Left renal cortex interstitium (tissue), 4 donors: ENCODE measurements around the gene VIPR2. TPM values are rescaled to one million over a fixed set of nuclear protein-coding genes. Genes with fewer than 3 reads are reported as not detected.

Experiments
- DNase-seq, 4 donors: peaks; one replicate each; pipeline ENCODE4 v3.0.0-alpha.2; 2013; ENCODE audit warnings: low read depth in 4 of 4, low spot score in 2 of 4, missing footprints in 1 of 4
- polyA plus RNA-seq, 4 donors: library from polyadenylated mRNA; unstranded; fragments of 120-200 nt; gene quantifications; one replicate each; pipeline ENCODE4 v1.2.1, GENCODE V29; 2013; ENCODE audit not compliant: insufficient read length in 4 of 4

The VIPR2 gene
- polyA plus RNA-seq, 4 donors, result 2.5 to 3.8 (median 3.7) TPM

- DNase-seq, result no peak
Measured at GRCh38 chr7:159158888-159159405, 14.3 kb upstream of the VIPR2 start.

DNA sequence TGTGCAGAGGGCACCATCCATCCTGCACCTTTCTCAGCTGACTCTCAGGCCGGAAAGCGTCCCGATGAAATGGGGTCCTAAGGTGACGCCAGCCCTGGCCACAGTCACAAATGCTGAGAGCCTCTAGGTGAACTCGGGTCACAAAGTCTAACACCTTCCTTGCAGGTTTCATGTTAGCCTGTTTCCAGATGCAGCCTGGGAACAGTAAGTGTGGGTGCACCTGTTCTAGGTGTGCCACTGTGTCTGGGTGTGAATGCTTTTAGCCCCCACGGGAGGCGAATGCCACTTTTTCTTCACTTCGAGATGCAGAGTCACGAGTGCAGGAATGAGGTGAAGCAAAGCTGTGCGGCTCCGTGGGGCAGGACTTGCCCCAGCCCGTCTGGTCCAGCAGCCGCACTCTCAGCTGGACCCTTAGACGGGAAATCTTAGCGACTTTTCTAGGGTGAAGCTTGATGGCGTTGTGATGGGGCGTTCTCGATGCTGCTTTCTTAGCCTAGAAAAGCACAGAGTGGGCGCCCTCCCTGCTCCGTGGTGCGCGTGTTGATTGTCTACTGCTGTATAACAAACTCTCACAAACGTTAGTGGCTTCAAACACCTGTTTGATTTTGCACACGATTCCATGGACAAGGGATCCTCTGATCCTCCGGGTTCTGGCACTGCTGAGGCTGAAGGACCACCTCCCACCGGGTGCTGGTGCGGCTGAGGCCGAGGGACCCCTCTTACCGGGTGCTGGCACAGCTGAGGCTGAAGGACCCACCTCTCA lies 13.6 kb upstream of the VIPR2 start:
- DNase-seq, result no peak

DNA sequence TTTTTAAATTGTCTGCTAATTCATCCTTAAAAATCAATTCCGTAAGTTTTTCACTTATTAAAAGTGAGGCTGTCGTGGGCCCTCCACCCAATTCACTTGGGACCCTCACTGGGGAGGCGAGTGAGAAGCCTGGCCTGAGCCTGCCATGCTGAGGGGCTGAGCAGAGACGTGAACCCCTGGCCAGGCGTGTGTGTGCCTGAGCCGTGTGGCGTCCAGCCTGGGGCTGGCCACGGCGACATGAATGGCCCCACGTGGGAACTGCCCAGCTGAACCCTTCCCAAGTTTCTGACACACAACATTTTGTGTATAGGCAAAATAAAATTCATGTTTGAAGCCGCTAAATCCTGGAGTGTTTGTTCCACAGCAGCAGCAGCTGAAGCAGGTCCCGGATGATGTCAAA lies 13.0 kb upstream of the VIPR2 start:
- no peak for DNase-seq

DNA sequence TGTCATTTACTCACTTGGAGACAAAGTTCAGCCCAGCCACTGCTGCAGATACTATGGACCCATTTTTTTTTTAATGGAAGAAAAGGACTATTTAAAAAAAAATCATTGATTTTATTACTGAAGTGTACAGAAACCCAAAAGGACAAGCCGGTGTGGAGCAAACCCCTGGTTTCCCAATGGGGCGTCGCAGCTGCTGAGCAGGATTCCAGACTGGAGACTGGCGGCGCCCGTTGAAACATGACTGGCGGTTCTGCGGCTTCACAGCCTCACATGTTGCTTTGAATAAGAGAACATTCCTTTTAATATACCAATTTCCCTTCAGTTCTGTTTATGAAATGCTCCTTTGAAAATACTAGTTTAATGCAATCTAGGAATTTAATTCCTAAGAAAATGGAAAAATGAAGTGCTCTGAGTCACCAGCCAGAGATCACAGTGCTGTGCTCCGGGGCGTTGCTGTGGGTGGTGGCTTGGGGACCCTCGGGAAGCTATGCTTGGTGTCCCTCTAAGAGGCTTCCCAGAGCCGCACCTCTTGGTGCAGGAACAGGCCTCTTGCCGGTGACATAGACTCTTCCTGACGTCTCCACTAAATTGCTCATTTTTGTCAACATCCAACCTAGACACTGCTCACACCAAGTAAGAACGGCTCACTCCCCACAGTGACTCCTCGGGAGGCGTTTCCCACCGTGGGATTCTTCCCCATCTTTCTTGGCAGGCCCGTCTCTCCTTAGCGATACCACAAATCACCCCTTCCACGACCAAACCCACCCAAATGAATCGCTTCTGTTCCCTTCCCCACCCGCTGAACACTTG lies 12.0 kb upstream of the VIPR2 start:
- DNase-seq, result no peak

GRCh38 chr7:159155410-159155809 lies 10.7 kb upstream of the VIPR2 start:
- DNase-seq, result no peak

- DNase-seq, result no peak
Measured at GRCh38 chr7:159154243-159154642, 9.6 kb upstream of the VIPR2 start.

GRCh38 chr7:159153511-159153910 lies 8.8 kb upstream of the VIPR2 start:
- no peak for DNase-seq

DNA sequence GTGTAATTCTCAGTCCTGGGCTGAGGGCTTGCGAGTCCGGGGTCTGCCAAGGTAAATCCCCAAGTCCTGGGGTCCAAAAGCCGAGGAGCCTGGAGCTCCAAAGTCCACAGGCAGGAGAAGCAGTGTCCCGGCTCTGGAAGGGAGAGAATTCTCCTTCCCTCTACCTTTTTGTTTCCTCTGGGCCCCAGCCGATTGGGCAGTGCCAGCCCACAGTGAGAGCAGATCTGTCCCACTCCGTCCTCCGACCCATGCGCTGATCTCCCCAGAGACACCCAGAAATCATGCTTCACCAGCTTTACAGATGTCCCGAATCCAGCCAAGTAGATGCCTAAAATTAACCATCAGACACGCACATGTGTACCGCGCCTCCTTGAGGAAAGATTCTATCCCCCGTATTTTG lies 8.1 kb upstream of the VIPR2 start:
- no peak for DNase-seq

GRCh38 chr7:159151231-159151630 lies 6.6 kb upstream of the VIPR2 start:
- no peak for DNase-seq

DNA sequence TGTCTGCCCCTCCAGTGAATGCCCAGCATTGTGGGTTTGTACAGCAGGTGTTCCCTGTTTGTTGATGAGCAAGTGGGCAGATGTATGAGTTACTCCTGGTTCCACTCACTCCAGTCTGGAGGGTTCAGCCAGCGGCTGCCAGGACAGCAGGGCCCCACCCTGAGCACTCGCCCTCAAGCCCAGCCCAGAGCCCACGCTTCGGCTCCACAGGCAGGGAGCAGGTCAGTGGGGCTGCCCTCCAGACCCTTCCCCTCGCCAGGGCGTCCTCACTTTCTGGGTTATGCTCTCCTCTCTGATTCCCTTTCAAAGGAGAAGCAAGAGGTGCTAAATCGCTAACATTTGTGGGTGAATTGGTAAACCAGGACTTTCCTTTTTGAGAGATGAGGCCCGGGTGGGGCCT lies 4.8 kb upstream of the VIPR2 start:
- no peak for DNase-seq

- DNase-seq, result no peak
Measured at GRCh38 chr7:159148430-159149395, 4.0 kb upstream of the VIPR2 start.

DNA sequence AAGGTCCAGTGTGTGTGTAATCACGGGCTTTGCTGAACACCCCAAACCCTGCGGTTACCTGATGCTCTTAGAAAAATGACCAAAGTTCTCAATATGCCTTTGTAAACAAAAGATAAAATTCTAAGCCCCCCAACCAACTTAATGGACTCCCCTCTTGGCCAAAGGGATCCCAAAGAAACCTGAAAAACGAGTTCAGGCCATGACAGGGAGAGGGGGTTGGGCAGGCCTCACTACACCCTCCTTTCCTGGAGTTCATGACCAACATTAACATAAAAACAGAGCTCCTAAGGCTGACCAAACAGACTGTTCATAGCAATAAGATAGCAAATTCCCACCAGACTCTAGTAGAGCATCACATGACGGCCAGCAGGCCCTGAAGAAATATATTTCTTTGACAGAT lies 3.0 kb upstream of the VIPR2 start:
- DNase-seq, result no peak

DNA sequence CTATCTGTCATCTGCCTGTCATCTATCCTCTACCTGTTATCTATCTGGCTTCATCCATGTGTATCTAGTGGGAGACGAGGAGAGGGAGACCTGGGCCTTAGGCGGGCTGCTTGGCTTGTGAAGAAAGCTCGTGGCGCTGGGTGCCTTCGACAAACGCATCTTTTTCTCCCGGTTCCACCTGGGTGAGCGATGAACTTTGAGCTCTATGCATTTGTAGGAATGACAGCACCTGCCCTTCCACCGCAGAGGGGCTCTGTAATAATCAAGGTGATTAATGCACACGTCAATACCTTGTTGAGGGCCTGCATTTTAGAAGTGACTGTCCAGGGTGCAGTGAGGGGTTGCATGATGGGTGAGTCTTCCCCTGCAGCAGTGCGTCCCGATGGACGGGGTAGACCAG lies 2.6 kb upstream of the VIPR2 start:
- DNase-seq, result no peak

GRCh38 chr7:159146084-159146858 lies 1.6 kb upstream of the VIPR2 start:
- no peak for DNase-seq

DNA sequence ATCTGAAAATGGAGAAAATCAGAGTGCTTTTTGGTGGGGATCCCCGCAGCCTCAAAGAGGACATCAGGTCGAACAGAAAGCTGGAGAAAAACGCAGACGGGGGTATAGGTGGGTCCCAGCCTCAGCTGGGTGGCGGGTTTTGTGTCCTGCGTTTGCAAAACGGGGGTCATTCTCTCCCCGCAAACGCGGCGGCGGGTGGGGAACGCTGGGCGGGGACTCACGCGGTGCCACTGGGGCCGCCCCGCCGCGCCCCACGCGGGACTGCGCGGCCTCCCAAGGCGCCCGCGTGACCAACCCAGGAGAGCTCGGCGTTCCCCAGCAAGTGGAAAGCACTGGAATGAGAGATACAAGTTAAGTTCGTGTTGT lies 806 bp upstream of the VIPR2 start:
- no peak for DNase-seq

- DNase-seq, result no peak
Measured at GRCh38 chr7:159143780-159144757, 598 bp downstream of the VIPR2 start.

DNA sequence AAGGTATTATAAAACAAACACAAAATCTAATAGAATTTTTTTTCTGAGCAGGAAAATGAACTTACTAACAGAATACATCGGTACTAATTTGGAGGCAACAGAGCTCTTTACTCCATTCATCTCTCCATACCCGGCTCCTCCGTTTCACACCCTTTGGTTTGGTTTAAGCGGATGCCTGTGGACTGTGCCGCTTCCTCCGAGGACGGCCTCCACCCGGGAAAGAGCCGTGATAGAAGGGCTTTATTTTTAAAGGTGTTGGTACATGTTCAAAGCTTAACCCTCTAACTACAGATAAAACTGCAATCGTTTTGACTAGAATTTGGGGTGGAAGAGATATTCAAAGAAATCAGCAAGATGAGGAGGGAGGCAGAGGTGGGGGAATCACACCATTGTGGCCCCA lies 1.9 kb downstream of the VIPR2 start:
- no peak for DNase-seq

GRCh38 chr7:159142199-159142598 lies 2.5 kb downstream of the VIPR2 start:
- no peak for DNase-seq

DNA sequence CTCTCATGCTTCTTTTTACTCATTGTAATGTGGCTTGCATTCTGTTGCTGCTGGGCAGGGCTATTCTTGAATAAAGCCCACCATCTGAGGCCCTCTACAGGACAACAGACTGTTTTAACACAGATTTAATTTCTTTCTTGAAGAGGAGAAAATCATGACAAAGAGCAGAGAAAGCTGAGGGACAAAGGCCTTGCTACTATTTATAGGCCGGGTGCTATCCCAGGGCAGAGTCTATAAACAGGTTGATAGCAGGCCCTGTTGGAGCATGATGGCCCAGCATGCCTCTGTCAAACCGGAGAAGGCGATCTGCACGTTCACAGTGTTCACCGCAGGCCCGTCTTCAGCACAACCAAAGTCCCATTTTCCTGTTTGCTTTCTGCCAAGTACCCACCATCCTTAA lies 3.0 kb downstream of the VIPR2 start:
- no peak for DNase-seq
